Endothelial cell of umbilical vein (primary cell): ENCODE results near the gene LSM3. TPM values are rescaled to one million over a fixed set of nuclear protein-coding genes. Genes with fewer than 3 reads are reported as not detected.

Experiments used
- BruUV-seq: library from RNA; stranded (reverse); fragments of 400-500 nt; replicated peaks from 2 replicates; lab custom pipeline; 2021; lab: Mats Ljungman, UMichigan
- CTCF ChIA-PET: fragments of 300-600, 350-600 bp; sonication (Branson Sonifier 250); formaldehyde crosslinking; loops from one replicate; lab custom pipeline; 2021; ENCODE audit warnings: antibody characterized with exemption, inconsistent platforms; lab: Charles Lee
- POLR2A ChIA-PET: fragments of 300-600, 350-600 bp; sonication (Branson Sonifier 250); formaldehyde crosslinking; loops from one replicate; lab custom pipeline; 2021; ENCODE audit warnings: antibody characterized with exemption, inconsistent platforms; lab: Charles Lee
- DNase-seq: peaks from one replicate; pipeline ENCODE4 v3.0.0-alpha.2; 2011; ENCODE audit warnings: low read depth, low spot score
- FAIRE-seq: peaks from 2 replicates; lab custom pipeline; 2011; peaks lifted over from hg19 to GRCh38; lab: Jason Lieb, UNC
- H2AFZ ChIP-seq: 2 replicates; pipeline ENCODE4 v1.6.0; 2012; ENCODE audit warnings: low read depth, low read length, control low read depth, inconsistent platforms
- H3K27ac ChIP-seq: 2 replicates; pipeline ENCODE4 v1.5.1; 2011; ENCODE audit warnings: low read depth, mild to moderate bottlenecking, control low read depth, low read length, moderate library complexity; ENCODE audit not compliant: insufficient read depth
- H3K27me3 ChIP-seq, 2 experiments: 2 replicates each; pipeline versions ENCODE4 v1.6.0 to v1.6.1; 2011; ENCODE audit warnings: low read length in 2 of 2, mixed read lengths in 1 of 2; ENCODE audit not compliant: control insufficient read depth in 2 of 2, insufficient read depth in 2 of 2
- H3K36me3 ChIP-seq, 2 experiments: 2 replicates in 1 of 2; 3 replicates in 1 of 2; pipeline ENCODE4 v1.5.1; 2011; ENCODE audit warnings: low read length in 2 of 2, mild to moderate bottlenecking in 1 of 2, moderate library complexity in 1 of 2; ENCODE audit not compliant: control insufficient read depth in 2 of 2, insufficient read depth in 2 of 2; ENCODE audit errors: extremely low read depth in 1 of 2
- H3K4me1 ChIP-seq: 3 replicates; pipeline ENCODE4 v1.5.1; 2011; ENCODE audit warnings: mild to moderate bottlenecking, low read length; ENCODE audit not compliant: control insufficient read depth, insufficient read depth; ENCODE audit errors: extremely low read depth
- H3K4me2 ChIP-seq: 2 replicates; pipeline ENCODE4 v1.6.1; 2011; ENCODE audit warnings: low read length, control low read depth, mixed read lengths; ENCODE audit not compliant: insufficient read depth
- H3K4me3 ChIP-seq, 3 experiments: fragments of 200-600 bp in 1 of 3; sonication (generic), shearing (Covaris generic) in 1 of 3; replicated peaks in 1 of 3; 2 replicates each; pipeline ENCODE4 v1.5.1; 2011 to 2016; ENCODE audit warnings: control low read depth in 3 of 3, low read length in 3 of 3, mild to moderate bottlenecking in 2 of 3, inconsistent platforms in 1 of 3, low read depth in 1 of 3, moderate library complexity in 1 of 3; ENCODE audit not compliant: insufficient read depth in 1 of 3
- H3K79me2 ChIP-seq: 2 replicates; pipeline ENCODE4 v1.6.0; 2012; ENCODE audit warnings: low read length, inconsistent platforms; ENCODE audit not compliant: control insufficient read depth, insufficient read depth
- H3K9ac ChIP-seq: replicated peaks from 2 replicates; pipeline ENCODE3; 2011; ENCODE audit warnings: low read length, control low read depth; ENCODE audit not compliant: insufficient read depth; ENCODE audit errors: extremely low read depth
- H3K9me1 ChIP-seq: replicated peaks from 3 replicates; pipeline ENCODE4 v1.6.0; 2011; ENCODE audit warnings: mild to moderate bottlenecking, low read length; ENCODE audit not compliant: control insufficient read depth, insufficient read depth; ENCODE audit errors: extremely low read depth
- H3K9me3 ChIP-seq: replicated peaks from 2 replicates; pipeline ENCODE4 v1.5.1; 2012; ENCODE audit warnings: low read length, inconsistent platforms; ENCODE audit not compliant: control insufficient read depth, insufficient read depth
- H4K20me1 ChIP-seq: replicated peaks from 2 replicates; pipeline ENCODE3; 2011; ENCODE audit warnings: mild to moderate bottlenecking, low read length; ENCODE audit not compliant: control insufficient read depth, insufficient read depth; ENCODE audit errors: extremely low read depth
- CTCF ChIP-seq, 2 donors: IDR thresholded peaks; 1 replicate in 1 of 2; 2 replicates in 1 of 2; pipeline ENCODE4 v1.5.1; 2011; ENCODE audit warnings: low read length in 2 of 2, mild to moderate bottlenecking in 2 of 2, moderate library complexity in 2 of 2, control low read depth in 1 of 2, inconsistent platforms in 1 of 2, low read depth in 1 of 2; ENCODE audit not compliant: insufficient read depth in 1 of 2; ENCODE audit errors: extremely low read depth in 1 of 2
- EZH2 ChIP-seq: IDR thresholded peaks from 2 replicates; pipeline ENCODE4 v1.6.1; 2012; ENCODE audit warnings: borderline replicate concordance, low read depth, mild to moderate bottlenecking, moderate library complexity, low read length, inconsistent platforms; ENCODE audit not compliant: severe bottlenecking
- FOS ChIP-seq: IDR thresholded peaks from 2 replicates; pipeline ENCODE4 v1.6.1; 2011; ENCODE audit warnings: mild to moderate bottlenecking, low read length, moderate library complexity, borderline replicate concordance; ENCODE audit not compliant: insufficient read depth
- GATA2 ChIP-seq: IDR thresholded peaks from 2 replicates; pipeline ENCODE4 v1.7.0; 2011; ENCODE audit warnings: low read depth, mild to moderate bottlenecking, moderate library complexity, mixed read lengths, low read length; ENCODE audit not compliant: insufficient read length, insufficient read depth
- JUN ChIP-seq: IDR thresholded peaks from 2 replicates; pipeline ENCODE4 v1.6.1; 2011; ENCODE audit warnings: borderline replicate concordance, low read depth; ENCODE audit not compliant: insufficient read length, insufficient read depth
- MAX ChIP-seq: IDR thresholded peaks from 2 replicates; pipeline ENCODE4 v1.6.1; 2011; ENCODE audit not compliant: insufficient read depth, insufficient read length
- MYC ChIP-seq: IDR thresholded peaks from one replicate; pipeline ENCODE4 v1.6.1; 2011; ENCODE audit warnings: mild to moderate bottlenecking, low read depth, low read length
- POLR2A ChIP-seq: IDR thresholded peaks from 2 replicates; pipeline ENCODE4 v1.6.1; 2012; ENCODE audit warnings: low read depth, mild to moderate bottlenecking, control low read depth, low read length
- POLR2AphosphoS5 ChIP-seq: IDR thresholded peaks from 2 replicates; pipeline ENCODE4 v1.6.1; 2012; ENCODE audit warnings: low read depth, mild to moderate bottlenecking, control low read depth, low read length, moderate library complexity; ENCODE audit not compliant: insufficient read depth
- dilution Hi-C: fragments of 300-500 bp; cut with MboI; formaldehyde crosslinking; loops from one replicate; pipeline ENCODE4 v1.15.0; 2019; ENCODE audit warnings: low sequenced_read_pairs; ENCODE audit not compliant: extremely low pct_ligation_motif_present
- intact Hi-C: fragments of 100-400 bp; cut with micrococcal nuclease; formaldehyde crosslinking; loops from one replicate; pipeline ENCODE4 v1.10.0; 2022
- polyA plus RNA-seq, 4 experiments: library from polyadenylated mRNA; depleted of rRNA in 3 of 4; stranded (reverse) in 3 of 4; unstranded in 1 of 4; fragments of >200 nt; gene quantifications; 2 replicates each; pipeline versions ENCODE4 v1.2.1 to v1.2.3, GENCODE V29; 2011 to 2012; ENCODE audit warnings: missing spikeins in 1 of 4
- total RNA-seq: library from RNA; stranded (reverse); gene quantifications from 2 replicates; pipeline ENCODE4 v1.2.3, GENCODE V29; 2021

LSM3 gene
- total and polyA plus RNA-seq, 2 donors (not counting 3 experiments of a cell fraction or from before 2014, with no cell fraction given), result 4.4 to 13.0 TPM

- Histone ChIP-seq H3K27me3 (no peaks in the 10 kb centered on the region), H4K20me1 (no peaks in the 10 kb centered on the region), H3K4me2 (no peak overlapping the region), H3K9me3 (no peaks in the 10 kb centered on the region), H3K27ac (no peak overlapping the region), H2AFZ (no peak overlapping the region), H3K9ac (no peak overlapping the region), H3K36me3 (peaks cover 44 to 51% of the 10 kb centered on the region in 2 experiments), H3K4me1 (peaks cover 15% of the 10 kb centered on the region), H3K4me3 (no peak overlapping the region), H3K9me1 (no peaks in the 10 kb centered on the region), H3K79me2 (no peaks in the 10 kb centered on the region)
- FAIRE-seq (no peak), DNase-seq (no peak)
- no TSS peak for BruUV-seq
- POLR2A ChIA-PET, result no interaction called here
- no peak for TF ChIP-seq MAX
- no peak for TF ChIP-seq CTCF (IDR thresholded peaks at IDR 0.05; ENCODE audit: extremely low read depth in 1 of 2, insufficient read depth in 1 of 2, low read depth in 1 of 2, low read length in 2 of 2)
- no peak for TF ChIP-seq POLR2AphosphoS5
- TF ChIP-seq JUN, result no peak
- TF ChIP-seq EZH2, result no peak
- TF ChIP-seq GATA2, result no peak
- TF ChIP-seq MYC, result no peak
- TF ChIP-seq POLR2A, result no peak
- no peak for TF ChIP-seq FOS
- CTCF ChIA-PET, result no interaction called here
- intact Hi-C loops, result no loop called here
- dilution Hi-C loops, result no loop called here
These were observed 11.6 kb upstream of the LSM3 start for GRCh38 chr3:14166877-14167603.
